Transverse colon (tissue), 4 donors: ENCODE results near the gene CASP9. TPM values are rescaled to one million over a fixed set of nuclear protein-coding genes. Genes with fewer than 3 reads are reported as not detected.

ENCODE experiments used
- DNase-seq: peaks from one replicate; pipeline ENCODE4 v3.0.0-alpha.2; 2019
- H3K27ac ChIP-seq, 4 donors: fragments of 200-600 bp; sonication (generic); 2 replicates each; pipeline ENCODE4 v1.5.1; 2016 to 2018; ENCODE audit warnings: inconsistent platforms in 4 of 4
- H3K27me3 ChIP-seq: fragments of 200-600 bp; sonication (generic); 2 replicates; pipeline ENCODE4 v1.5.1; 2017; ENCODE audit warnings: inconsistent platforms
- H3K36me3 ChIP-seq, 4 donors: fragments of 200-600 bp; sonication (generic); 2 replicates each; pipeline ENCODE4 v1.5.1; 2017 to 2019; ENCODE audit warnings: inconsistent platforms in 4 of 4
- H3K4me1 ChIP-seq, 4 donors: fragments of 200-600 bp; sonication (generic); 2 replicates each; pipeline ENCODE4 v1.5.1; 2017 to 2020; ENCODE audit warnings: inconsistent platforms in 4 of 4
- H3K4me3 ChIP-seq, 4 donors: fragments of 200-600 bp; sonication (generic); 1 replicate in 1 of 4; 2 replicates in 3 of 4; pipeline versions ENCODE4 v1.5.1 to v1.6.1; 2017 to 2019; ENCODE audit warnings: inconsistent platforms in 4 of 4
- H3K9me3 ChIP-seq, 2 donors: fragments of 200-600 bp; sonication (generic); 2 replicates each; pipeline ENCODE4 v1.5.1; 2017 to 2019; ENCODE audit warnings: inconsistent platforms in 2 of 2
- CTCF ChIP-seq, 5 experiments: fragments of 200-600 bp in 3 of 5; fragments of 450-650 bp in 2 of 5; sonication (generic) in 3 of 5; IDR thresholded peaks; 1 replicate in 2 of 5; 2 replicates in 3 of 5; pipeline ENCODE4 v1.5.1; 2016 to 2017; ENCODE audit warnings: antibody characterized with exemption in 5 of 5, inconsistent platforms in 3 of 5, mild to moderate bottlenecking in 2 of 5, moderate library complexity in 1 of 5
- EP300 ChIP-seq: sonication (generic); formaldehyde crosslinking; IDR thresholded peaks from one replicate; pipeline ENCODE4 v1.6.1; 2017; ENCODE audit warnings: antibody characterized with exemption, low read depth
- POLR2A ChIP-seq: fragments of 450-650 bp; IDR thresholded peaks from one replicate; pipeline ENCODE4 v1.6.1; 2016; ENCODE audit warnings: antibody characterized with exemption, mild to moderate bottlenecking, moderate library complexity
- POLR2AphosphoS5 ChIP-seq, 3 donors: sonication (generic); formaldehyde crosslinking; IDR thresholded peaks; one replicate each; pipeline ENCODE4 v1.6.1; 2016; ENCODE audit warnings: antibody characterized with exemption in 3 of 3
- WGBS, 2 donors: methylation state at CpG; one replicate each; pipeline ENCODE4 v1.1.5; 2018; ENCODE audit warnings: low coverage in 1 of 2; 5-methylcytosine and 5-hydroxymethylcytosine counted together
- in situ Hi-C, 4 donors: fragments of 200-750 bp; cut with MboI; loops; one replicate each; pipeline versions ENCODE4 v1.15.0 to v1.15.1; 2017; ENCODE audit warnings: low sequenced_read_pairs in 3 of 4, low pct_ligation_motif_present in 1 of 4, low pct_unique_long_range_greater_than_20kb in 1 of 4
- intact Hi-C: fragments of 100-400 bp; cut with DNase I; formaldehyde crosslinking; loops from one replicate; pipeline ENCODE4 v1.15.1; 2023; ENCODE audit warnings: low total_unique reads
- total RNA-seq, 4 donors: library from RNA; depleted of rRNA; stranded (reverse); fragments of >200 nt; gene quantifications; one replicate each; pipeline ENCODE4 v1.1.0, GENCODE V29; 2016

The CASP9 gene
- total RNA-seq, 4 donors from 2014 or later: 19.1 to 151 (median 25.2) TPM

GRCh38 chr1:15504436-15504835 is 19.6 kb downstream of the CASP9 start:
- H3K27ac ChIP-seq: no peak overlapping the region
- in situ Hi-C loops: no loop called here
- WGBS, 2 donors: 96% methylated on average over 4 of the region's 4 CpGs; no CpG with 5 or more reads in 1 of the 2 donors
- intact Hi-C loops: no loop called here
- H3K27me3 ChIP-seq: no peaks in the 10 kb centered on the region
- peaks cover 0 to 3% (median 0%) of the 10 kb centered on the region in 4 donors for H3K36me3 ChIP-seq
- H3K4me3 ChIP-seq: no peak overlapping the region
- no peaks in the 10 kb centered on the region for H3K4me1 ChIP-seq
- TF ChIP-seq POLR2AphosphoS5 (IDR thresholded peaks at IDR 0.05) (no peak), POLR2A (no peak), EP300 (no peak), CTCF (IDR thresholded peaks at IDR 0.05) (no peak)
- H3K9me3 ChIP-seq: no peaks in the 10 kb centered on the region
- no peak for DNase-seq

- in situ Hi-C loops: no loop called here
- no peaks in the 10 kb centered on the region for H3K4me1 ChIP-seq
- H3K27me3 ChIP-seq: no peaks in the 10 kb centered on the region
- TF ChIP-seq POLR2AphosphoS5 (IDR thresholded peaks at IDR 0.05) (no peak), CTCF (IDR thresholded peaks at IDR 0.05) (peak; percentile 50 to 73 (median 68))
- intact Hi-C loops: no loop called here
- no peak overlapping the region for H3K4me3 ChIP-seq
- peaks cover 0 to 4% (median 1%) of the 10 kb centered on the region in 4 donors for H3K36me3 ChIP-seq
- DNase-seq: peak; percentile 71
- no peak overlapping the region for H3K27ac ChIP-seq
- 53 to 56% methylated on average over 14 to 17 of the region's 17 CpGs for WGBS, 2 donors
- H3K9me3 ChIP-seq: no peaks in the 10 kb centered on the region
Observed at GRCh38 chr1:15501208-15502032, 22.6 kb downstream of the CASP9 start.

- no peak for TF ChIP-seq POLR2AphosphoS5 (IDR thresholded peaks at IDR 0.05)
- TF ChIP-seq EP300: no peak
- no peak for TF ChIP-seq CTCF (IDR thresholded peaks at IDR 0.05)
- WGBS, 2 donors: 85 to 100% methylated on average over 1 to 19 of the region's 19 CpGs
Observed at GRCh38 chr1:15500184-15501178, 23.5 kb downstream of the CASP9 start.

GRCh38 chr1:15493869-15494390 is 30.1 kb downstream of the CASP9 start:
- in situ Hi-C loops: no loop called here
- Histone ChIP-seq H3K4me1 (no peaks in the 10 kb centered on the region), H3K36me3 (peaks cover 0 to 26% (median 3%) of the 10 kb centered on the region in 4 donors), H3K27me3 (no peaks in the 10 kb centered on the region), H3K27ac (no peak overlapping the region), H3K9me3 (no peaks in the 10 kb centered on the region), H3K4me3 (no peak overlapping the region)
- DNase-seq: no peak
- 94% methylated on average over 9 of the region's 9 CpGs; no CpG with 5 or more reads in 1 of the 2 donors for WGBS, 2 donors
- intact Hi-C loops: no loop called here
- TF ChIP-seq EP300 (no peak), POLR2AphosphoS5 (IDR thresholded peaks at IDR 0.05) (no peak), CTCF (IDR thresholded peaks at IDR 0.05) (no peak), POLR2A (no peak)

More at GRCh38 chr1:15500184-15501178, 23.5 kb downstream of the CASP9 start:
- in situ Hi-C loops: no loop called here
- Histone ChIP-seq H3K27me3 (no peaks in the 10 kb centered on the region), H3K27ac (no peak overlapping the region), H3K4me3 (no peak overlapping the region), H3K9me3 (no peaks in the 10 kb centered on the region), H3K36me3 (peaks cover 0 to 7% (median 0%) of the 10 kb centered on the region in 4 donors), H3K4me1 (no peaks in the 10 kb centered on the region)
- intact Hi-C loops: no loop called here
- no peak for DNase-seq
